Left lobe of liver (tissue), 2 donors: ENCODE data around the gene ZNF501. TPM values are rescaled to one million over a fixed set of nuclear protein-coding genes. Genes with fewer than 3 reads are reported as not detected.
A peak's percentile ranks its signal among the peaks of the same experiment; 100 is the strongest.

ENCODE experiments used
- ATAC-seq: fragments of 200-7000 bp; cut with Tn5 transposase; one replicate; pipeline ENCODE4 v1.9.1; 2020; ENCODE audit warnings: mild to moderate bottlenecking, moderate library complexity
- DNase-seq: peaks from one replicate; pipeline ENCODE4 v3.0.0-alpha.2; 2020; ENCODE audit warnings: low spot score
- total RNA-seq: library from RNA; stranded (reverse); gene quantifications from one replicate; pipeline ENCODE4 v1.2.1, GENCODE V29; 2021
- donor health status: DM: no; HTN: no; CAD: no; lungs with moderate emphysema.
- donor health status: DM: no; HTN: yes; CAD: no.

ZNF501 gene
- total RNA-seq: 1.2 TPM

GRCh38 chr3:44729384-44729910 is at the start of gene ZNF501:
ZNF501 (plus strand) TSS chr3:44729635; CDS start chr3:44734422, 4,787 bp downstream.
- ATAC-seq (peak; percentile 100), DNase-seq (peak; percentile 93)

GRCh38 chr3:44680921-44681455 is 48.4 kb upstream of the ZNF501 start:
- ATAC-seq: no peak
- no peak for DNase-seq

DNA sequence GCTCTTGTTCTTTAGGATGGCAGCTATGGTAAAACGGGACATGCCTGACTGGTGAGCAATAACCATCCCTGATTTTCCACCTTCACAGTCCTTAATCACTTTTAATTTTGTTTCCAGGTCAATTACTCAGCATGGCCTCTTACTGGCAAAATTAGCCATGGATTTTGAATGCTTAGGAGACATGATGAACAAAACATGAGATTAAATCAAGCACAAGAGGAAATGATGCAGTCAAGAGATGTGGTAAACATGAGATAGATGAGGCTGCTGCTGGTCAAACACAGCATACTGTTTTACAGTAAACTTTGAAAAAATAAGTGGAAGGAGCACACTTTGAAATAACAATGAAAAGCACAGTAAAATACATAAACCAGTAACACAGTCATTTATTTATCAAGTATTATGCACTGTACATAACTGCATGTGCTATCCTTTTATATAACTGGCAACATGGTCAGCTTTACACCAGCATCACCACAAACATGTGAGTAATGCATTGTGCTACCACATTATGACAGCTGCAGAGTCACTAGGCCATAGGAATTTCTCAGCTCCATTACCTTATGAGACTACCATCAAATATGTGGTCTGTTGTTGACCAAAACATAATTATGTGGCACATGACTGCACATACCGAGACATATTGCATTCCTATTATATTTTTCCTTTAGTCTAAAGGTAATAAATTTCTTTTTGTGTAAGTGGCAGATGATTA is 47.1 kb upstream of the ZNF501 start:
- ATAC-seq (no peak), DNase-seq (no peak)

DNA sequence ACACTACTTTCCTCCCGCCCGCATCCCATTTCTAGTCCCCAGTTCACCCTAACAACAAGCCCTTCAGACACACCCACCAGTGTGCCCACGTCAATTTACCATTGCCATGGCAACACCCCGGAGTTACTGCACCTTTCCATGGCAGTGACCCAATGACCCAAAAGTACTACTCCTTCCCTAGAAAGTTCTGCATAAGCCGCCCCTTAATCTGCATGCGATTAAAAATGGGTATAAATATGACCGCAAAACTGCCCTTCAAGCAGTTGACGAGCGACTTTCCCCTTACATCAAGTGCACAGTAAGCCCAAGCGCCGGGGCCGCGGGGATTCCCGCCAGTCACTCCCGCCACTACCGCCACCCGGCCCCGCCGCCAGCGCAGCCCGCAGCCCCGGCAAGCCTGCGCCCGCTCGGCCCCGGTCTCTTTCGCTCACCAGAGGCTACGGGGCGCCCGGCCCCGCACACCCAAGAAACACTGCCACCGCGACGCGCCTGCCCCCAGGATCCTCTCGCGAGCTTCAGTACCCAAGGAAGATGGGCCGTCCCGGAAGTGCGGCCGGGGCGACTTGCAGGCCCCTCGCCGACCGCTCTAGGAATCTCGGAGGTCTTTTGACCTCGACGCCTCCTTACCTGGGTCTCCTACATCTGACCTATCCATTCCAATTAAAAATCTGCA is 44.2 kb upstream of the ZNF501 start:
- peak; percentile 96 for ATAC-seq
- DNase-seq: peak; percentile 69

DNA sequence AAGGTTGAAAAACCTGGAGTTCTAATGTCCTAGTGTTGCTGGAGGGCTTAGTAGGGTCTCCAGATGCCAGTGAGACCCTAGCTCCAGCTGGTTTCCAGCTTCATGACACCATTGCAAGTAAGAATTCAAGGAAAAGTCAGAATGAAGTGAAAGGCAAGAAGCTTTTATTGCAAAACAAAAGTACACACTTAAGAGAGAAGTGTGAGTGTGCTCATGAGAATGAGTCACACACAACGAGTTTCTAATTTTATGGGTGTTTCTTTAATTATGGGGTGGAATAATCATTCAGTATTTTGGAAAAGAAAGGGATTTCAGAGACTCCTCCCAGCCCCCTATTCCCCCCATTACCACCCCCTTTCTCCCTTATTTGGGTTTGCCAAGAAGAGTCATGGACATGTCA is 41.5 kb upstream of the ZNF501 start:
- DNase-seq: no peak
- ATAC-seq: no peak

DNA sequence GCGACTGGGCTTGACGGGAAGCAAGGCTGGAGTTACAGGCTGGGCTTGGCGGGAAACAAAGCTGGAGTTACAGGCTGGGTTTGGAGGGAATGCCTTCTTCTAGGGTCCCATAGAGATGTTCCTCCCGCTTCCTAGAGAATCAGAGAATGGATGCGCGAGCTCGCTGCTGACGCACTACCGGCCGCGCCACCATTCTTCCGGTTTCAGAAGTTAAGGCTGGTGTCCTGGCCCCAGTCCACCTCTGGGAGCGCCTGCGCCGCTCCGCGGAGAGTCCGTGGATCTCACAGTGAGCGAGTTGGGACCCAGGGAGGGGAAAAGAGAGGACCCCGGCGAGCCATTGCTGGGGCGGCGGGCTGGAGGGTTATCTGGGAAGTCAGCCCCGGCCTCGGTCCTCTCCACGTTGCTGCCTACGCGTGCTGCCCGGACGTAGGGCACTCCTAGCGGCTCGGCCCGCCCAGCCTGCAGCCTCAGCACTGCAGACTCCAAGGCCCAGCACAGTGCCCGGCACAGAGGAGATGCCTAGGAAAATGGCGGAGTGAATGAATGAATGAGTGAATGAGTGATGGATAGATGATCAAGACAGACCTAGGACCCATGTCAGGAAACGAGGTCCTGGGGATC is 16.9 kb upstream of the ZNF501 start, which contains the start of gene ZNF502:
Gene ZNF502 (plus strand): TSS at position 206 of the 621 bp plus-strand sequence. CDS start 7,602 bp downstream, outside the sequence.
- DNase-seq (peak; percentile 92), ATAC-seq (peak; percentile 99)

- DNase-seq (no peak), ATAC-seq (no peak)
Measured at GRCh38 chr3:44721231-44722102, 8.0 kb upstream of the ZNF501 start.

- ATAC-seq: no peak
- no peak for DNase-seq
Measured at GRCh38 chr3:44722103-44722401, 7.4 kb upstream of the ZNF501 start.

- DNase-seq: no peak
- no peak for ATAC-seq
Measured at GRCh38 chr3:44734646-44735168, 5.3 kb downstream of the ZNF501 start.

DNA sequence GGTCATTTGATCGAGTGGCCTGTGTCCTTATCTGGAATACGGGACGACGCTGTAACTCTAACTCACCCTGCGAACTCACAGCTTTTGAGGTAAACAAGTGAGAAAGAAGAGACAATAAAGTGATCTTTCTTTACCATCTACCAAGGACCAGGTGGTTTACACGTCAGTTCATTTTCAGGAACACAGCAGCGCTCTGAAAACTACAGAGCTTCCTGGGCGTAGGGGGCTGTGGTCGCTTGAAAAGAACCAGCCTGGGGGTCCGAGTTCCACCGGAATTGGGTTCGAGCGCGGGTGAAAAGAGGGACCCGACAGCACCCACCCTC is 31.6 kb downstream of the ZNF501 start:
- peak; percentile 15 for ATAC-seq
- no peak for DNase-seq

DNA sequence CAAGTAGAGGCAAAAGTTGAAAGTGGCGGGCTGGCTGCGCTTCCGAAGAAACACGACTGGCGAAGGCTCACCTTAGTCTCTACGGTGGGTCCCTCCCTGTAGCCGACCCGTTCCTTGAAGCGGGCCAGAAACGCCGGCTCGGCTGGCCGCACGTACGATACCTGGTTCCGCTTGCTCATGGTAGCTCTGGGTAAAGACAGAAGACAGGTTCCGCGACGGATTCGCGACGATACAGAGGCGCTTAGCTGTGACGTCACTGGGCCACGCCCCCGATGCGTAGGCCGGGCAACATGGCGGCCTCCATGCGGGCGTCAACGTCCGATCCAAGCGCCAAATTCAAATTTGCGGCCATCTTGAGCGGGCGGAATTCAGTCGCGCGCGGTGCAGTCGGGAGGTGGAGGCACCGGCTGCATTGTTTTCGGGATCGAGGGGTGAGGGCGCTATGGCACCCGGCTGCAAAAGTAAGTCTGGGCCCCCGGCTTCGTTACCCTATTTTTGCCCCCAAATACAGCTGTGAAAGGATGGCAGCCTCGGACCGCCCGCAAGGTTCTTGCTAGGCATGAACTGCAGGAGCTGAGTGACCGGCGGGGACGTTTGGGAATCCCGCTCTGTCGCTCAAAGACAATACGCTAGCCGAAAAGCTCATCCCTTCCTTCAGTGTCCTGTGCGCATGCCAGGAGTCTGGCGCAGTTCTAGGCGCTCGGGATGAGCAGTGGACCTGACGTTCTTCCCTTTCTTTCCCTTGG is 32.2 kb downstream of the ZNF501 start, which contains the start of the genes KIAA1143 and KIF15:
Gene KIAA1143 (minus strand): TSS at position 196 of the 746 bp plus-strand sequence. CDS start 17 bp downstream, at position 179.
Gene KIF15 (plus strand): TSS at position 371 of the 746 bp plus-strand sequence. CDS start 72 bp downstream, at position 443.
- DNase-seq (peak; percentile 95), ATAC-seq (peak; percentile 99)

- DNase-seq (no peak), ATAC-seq (no peak)
Measured at GRCh38 chr3:44762170-44762677, 32.8 kb downstream of the ZNF501 start.

GRCh38 chr3:44762690-44763089 is 33.3 kb downstream of the ZNF501 start:
- DNase-seq (no peak), ATAC-seq (no peak)

DNA sequence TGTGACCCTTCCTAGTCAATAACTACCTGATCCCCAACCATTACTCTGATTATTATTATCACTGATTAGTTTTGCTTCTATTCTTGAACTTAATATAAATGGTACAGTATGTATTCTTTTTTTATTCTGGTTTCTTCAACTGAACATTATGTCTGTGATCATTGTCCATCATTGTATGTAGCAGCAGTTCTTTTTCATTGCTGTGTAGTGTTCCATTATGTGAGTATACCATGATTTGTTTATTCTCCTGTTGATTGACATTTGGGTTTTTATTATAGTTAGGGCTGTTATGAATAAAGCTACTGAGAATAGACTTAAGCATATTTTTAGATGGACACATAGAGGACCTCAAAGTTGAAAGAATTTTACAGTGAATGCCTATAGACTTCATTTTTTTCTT is 34.8 kb downstream of the ZNF501 start:
- ATAC-seq (no peak), DNase-seq (no peak)

DNA sequence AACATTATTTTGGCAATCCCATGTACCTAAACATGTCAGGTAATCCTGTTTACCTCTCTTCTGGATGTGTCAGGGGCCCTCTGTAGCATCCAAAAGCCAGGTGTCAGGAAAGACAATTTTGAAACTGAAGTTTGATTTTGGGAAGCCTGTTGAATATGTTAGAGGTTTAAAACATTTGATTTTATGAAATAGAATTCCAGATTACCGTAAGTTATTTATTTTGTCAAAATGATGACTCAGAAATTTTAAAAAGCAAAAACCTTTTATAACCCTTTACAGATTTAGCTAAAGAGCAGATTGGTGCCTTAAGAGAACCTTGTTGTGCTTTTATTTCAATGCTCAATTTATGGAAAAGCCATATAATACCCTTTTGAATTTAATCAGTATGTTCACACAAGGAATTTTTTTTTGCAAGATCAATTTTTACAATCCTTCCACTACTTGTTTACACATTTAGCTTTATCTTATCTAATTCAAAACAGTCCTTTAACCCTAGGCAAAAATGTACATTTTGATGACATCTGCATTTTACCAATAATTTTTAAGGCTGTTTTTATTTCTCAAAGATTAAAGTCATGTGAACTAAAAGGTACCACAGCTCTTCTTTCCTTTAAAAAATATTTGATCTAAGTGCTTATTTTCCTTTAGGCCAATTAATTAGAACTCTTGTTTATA is 42.1 kb downstream of the ZNF501 start:
- no peak for ATAC-seq

GRCh38 chr3:44772099-44772442 is 42.6 kb downstream of the ZNF501 start:
- no peak for DNase-seq

More for the DNA sequence above, 42.1 kb downstream of the ZNF501 start:
- no peak for DNase-seq

DNA sequence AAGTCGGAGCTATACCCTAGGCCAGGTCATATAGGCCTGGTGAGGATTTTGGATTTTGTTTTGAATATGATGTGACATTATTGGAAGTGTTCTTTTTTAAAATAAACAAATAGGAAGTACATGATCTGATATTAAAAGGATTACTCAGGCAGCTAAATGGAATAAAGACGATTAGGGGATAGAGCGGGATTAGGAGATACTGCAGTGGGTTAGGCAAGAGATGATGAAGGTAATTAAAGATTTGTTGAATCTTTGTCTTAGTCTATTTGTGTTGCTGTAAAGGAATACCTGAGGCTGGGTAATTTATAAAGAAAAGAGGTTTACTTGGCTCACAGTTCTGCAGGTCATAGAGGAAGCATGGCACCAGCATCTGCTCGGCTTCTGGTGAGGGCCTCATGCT is 53.5 kb downstream of the ZNF501 start:
- DNase-seq: no peak
- no peak for ATAC-seq

More at GRCh38 chr3:44772099-44772442, 42.6 kb downstream of the ZNF501 start:
- no peak for ATAC-seq
